KG1 (cell line): ENCODE data around the gene ACAT1.
A peak's percentile ranks its signal among the peaks of the same experiment; 100 is the strongest.
"Not testable (repeated sequence)": the region's sequence is repeated elsewhere in the genome, so short reads cannot be mapped to it uniquely, and the experiment has no call there.

Source experiments
- DNase-seq: peaks from one replicate; lab custom pipeline; 2025; lab: John Stamatoyannopoulos, UW

ACAT1 gene

DNA sequence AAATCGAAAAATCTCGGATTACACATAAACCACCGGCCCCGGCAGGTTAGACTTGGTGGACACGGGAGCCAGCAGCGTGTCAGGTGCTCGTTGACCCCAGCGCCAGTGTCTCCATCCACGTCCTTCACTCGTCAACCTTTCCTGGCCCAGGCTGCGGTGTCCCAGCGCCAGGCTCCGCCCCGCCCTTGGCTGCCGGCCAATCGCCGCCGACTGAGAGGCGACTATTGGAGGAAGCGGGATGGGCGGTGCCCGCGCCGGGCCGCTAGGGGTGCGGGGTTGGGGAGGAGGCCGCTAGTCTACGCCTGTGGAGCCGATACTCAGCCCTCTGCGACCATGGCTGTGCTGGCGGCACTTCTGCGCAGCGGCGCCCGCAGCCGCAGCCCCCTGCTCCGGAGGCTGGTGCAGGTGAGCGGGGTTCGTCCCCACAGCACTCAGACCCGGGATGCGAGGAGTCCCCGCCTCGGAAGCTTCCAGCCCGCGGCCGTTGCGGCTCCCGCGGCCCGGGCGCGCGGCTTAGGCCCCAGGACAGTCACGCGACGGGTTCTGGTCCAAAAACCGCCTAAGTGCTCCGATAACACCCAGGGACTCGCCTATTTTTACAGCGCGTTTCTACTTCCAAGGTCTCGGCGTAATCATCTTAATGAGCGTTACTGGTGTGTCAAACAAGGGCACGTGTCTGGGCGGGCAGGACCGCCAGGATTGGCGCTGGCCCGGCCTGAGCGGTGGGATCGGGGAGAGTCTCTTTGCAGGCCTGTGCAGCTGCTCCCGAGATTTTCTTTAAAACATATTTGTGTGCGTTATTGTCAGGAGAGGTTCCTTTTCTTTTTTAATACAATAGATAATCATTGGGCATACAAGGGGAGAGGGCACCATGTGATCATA lies at the start of gene ACAT1:
TSS of gene ACAT1 (plus strand) at position 294 of the 882 bp plus-strand sequence. CDS start at position 334, 40 bp downstream.
- DNase-seq = peak; percentile 98

DNA sequence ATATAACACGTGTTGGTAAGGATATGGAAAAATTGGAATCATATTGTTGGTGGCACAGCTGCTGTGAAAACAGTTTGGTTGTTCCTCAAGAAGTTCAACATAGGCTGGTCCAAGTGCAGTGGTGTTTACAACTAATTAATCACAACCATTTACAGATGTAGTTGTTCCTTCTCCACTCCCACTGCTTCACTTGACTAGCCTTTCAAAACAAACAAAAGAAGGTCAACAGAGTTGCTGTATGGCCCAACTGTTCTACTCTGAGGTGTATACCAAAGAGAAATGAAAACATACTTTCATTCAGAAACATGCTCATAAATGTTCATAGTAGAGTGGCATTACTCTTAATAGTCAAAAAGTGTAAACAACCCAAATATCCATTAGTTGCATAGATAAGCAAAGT lies 36.6 kb upstream of the ACAT1 start:
- no peak for DNase-seq

DNA sequence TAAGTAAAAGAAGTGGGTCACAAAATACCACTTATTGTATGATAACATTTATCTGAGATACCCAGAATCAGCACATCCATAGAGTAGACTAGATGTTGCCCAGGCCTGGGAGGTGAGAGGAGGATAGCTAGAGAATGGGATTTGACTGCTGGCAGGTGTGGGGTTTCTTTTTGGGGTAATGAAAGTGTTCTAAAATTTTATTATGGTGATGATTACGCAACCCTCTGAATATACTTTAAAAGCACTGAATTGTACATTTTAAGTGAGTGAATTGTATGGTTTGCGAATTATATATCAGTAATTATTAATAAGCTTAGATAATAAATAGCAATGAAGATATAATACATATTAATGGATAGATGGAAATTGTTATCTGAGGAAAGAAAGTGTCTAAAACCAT lies 35.7 kb upstream of the ACAT1 start:
- DNase-seq = no peak

DNA sequence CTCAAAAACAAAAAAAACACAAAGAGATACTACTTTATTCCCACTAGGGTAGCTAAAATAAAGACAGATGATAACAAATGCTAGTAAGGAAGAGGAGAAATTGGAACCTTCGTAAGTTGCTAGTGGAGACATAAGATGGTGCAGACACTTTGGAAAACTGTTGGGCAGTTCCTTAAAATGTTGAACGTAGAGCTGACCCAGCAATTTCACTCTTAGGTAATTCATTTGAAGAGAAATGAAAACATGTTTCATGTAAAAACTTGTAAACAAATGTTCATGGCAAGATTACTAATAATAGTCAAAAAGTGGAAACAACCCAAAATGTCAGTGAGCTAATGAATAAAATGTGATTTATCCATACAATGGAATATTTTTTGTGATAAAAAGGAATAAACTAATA lies 29.2 kb upstream of the ACAT1 start:
- no peak for DNase-seq

DNA sequence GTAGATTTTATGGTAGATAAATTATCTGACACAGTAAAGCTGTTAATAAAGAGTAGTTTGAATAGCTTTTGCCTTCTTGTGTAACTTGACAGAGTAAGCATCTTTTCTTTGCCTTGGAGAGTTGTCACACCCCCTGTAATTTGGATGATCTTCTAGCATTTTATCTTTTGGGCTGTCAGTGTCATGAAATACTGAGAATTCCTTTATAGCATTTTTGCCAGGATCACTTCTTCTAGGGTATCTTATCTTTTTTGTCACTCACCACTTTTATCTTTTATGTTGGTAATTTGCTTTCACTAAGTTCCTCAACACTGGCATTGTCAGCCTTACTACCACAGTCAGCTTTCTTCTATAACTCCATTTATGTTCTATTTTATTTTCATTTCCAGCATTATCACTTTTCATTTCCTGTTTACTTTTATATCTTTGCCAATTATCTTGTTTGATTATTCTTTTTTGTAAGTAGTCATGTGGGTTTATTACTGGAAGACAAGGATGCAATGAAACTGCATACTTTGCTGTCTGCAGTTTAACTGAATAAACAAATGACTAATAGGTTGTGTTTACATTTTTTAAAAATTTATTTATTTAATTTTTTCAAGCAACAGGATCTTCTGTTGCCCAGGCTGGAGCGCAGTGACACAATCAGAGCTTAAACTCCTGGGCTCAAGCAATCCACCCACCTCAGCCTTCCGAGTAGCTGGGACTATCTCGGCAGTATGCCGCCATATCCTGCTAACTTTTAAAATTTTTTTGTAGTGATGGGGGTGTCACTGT lies 28.1 kb upstream of the ACAT1 start:
- no peak for DNase-seq

DNA sequence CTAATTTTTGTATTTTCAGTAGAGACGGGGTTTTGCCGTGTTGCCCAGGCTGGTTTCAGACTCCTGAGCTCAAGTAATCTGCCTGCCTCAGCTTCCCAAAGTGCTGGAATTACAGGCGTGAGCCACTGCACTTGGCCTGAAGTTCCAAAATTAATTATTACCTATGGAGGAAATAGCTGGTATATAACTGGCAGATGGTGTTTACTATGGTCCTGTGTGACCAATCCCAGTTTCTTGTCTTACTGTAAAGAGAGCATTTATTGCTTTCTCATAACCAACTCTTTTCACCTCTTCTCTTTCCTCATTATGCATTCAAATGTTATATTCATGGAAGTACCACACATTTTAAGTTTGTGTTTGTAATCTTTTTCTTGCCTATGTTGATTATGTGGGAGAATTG lies 24.2 kb upstream of the ACAT1 start:
- DNase-seq = no peak

DNA sequence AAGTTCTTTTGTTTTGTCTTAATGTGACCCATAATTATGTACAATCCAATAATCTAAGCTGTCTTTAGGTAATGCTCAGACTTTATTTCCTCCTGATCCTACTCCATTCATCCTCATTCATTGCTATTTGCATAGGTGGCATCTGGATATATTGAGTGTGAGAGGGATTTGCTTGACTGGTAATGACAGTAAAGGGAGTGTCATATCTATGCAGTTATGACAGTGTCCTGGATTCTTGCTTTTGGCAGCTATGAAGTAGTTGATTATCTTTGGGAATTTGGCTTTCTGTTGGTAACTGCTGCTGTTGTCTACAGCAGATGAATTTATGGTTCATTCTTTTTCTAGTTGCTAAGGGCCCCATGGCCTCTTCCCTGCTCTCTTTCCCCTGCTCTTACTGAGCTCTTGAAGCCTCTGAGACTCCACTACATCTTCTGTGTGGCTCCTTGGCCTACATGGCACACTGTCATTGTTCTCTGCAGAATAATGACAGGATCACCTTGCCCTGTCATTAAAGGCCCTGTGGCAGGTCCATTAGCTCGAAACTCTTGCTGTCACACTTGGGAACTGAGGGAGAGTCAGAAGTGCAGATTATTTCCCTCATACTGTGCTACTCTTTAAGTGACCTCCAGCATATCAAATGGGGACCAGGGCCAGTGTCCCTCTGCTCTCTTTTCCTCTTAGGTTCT lies 20.1 kb upstream of the ACAT1 start:
- no peak for DNase-seq

DNA sequence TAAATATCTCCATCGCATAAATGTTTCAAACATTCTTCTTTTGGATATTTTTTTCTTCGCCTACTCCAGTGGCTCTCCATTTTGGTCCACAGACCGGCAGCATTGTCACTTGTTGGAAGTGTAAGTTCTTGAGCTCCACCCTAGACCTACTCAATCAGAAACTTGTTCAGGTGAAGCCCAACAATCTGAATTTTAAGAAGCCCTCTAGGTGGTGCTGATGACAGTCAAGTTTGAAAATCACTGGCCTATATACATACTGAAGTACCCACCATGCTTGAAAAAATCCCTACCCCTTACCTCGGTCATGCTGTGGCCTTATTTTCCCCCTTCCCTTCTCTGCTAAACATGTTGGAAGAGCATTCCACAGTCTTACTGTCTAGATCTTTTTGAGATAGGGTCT lies 10.2 kb upstream of the ACAT1 start:
- no peak for DNase-seq

DNA sequence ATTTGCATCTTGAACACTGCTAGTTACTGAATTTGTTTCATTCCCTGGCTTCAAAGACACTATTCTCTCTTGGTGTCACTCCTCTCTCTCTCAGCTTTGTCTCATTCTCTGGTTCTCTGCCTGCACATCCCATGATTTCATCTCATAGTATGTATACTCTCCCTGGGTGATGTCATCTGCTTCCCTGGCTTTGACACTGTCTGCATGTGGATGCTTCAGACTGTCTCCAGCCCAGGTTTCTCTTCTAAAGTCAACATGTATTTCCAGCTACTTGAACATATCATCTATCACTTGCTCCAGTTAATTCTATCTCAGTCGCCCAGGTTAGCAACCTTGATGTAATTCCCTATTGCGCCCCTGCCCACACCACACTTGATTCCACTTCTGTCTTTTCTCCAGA lies 9.3 kb upstream of the ACAT1 start:
- DNase-seq = no peak

DNA sequence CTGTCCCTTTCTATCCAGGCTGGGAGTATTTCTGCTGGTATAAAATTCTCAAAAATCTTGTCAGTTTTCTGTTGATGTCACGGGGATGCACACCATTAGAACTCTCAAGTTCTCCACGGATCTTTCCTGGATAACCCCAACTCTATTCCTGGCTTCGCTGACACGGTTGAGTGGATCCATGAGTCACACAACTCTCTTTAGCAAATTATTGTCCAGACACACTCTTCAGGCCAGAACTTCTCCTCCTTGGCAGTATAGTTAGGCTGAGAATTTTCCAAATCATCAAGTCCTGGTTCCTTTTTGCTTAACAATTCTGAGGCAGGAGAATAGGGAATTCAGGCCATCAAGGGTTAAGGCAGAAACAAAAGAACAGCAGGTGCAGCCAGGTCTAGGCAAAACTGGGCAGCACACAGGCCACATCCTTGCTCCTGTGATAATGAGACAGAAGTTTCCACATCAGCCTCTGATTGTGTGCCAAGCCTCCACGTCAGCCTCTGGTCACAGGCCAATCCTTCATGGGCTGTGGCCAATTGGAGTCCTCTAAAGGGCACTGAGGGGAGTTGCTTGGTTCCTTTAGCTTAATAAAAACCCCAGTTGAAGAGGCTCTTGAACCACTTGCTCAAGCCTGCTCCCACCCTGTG lies 5.7 kb upstream of the ACAT1 start:
- DNase-seq = no peak

DNA sequence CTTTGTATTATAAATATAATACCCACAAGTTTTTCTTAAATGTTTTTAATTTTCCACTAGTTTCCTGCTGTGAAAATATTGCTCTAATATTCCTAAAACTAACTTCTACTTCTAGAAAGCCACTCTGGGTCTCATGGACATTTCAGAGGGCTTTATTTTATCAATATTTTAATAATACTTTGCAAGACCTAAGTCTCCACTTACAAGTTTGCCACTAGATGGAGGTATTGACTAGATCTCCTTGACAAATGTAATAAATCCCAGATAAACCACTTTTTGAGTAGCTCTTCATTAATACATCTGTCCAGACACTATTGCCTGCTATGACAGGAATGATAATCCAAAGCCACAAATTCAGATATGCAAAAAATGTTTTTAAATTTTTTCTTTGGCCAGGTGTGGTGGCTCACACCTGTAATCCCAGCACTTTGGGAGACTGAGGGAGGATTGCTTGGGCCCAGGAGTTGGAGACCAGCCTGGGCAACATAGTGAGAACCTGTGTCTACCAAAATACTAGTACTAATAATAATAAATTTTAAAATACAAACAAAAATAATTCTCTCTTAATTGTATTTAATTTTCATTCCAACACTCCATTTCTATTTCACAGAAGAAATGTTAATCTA lies 3.5 kb upstream of the ACAT1 start:
- DNase-seq = peak; percentile 21

DNA sequence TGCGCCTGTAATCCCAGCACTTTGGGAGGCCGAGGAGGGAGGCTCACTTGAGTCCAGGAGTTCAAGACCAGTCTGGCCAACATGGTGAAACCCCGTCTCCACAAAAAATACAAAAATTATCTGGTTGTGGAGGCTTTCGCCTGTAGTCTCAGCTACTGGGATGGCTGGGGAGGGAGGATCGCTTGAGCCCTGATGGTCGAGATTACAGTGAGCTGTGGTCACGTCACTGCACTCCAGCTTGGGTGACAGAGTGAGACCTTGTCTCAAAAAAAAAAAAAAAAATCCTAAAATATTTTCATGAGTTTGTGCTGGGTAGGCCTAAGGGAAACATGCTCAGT lies 462 bp upstream of the ACAT1 start:
- DNase-seq = not testable (repeated sequence)

DNA sequence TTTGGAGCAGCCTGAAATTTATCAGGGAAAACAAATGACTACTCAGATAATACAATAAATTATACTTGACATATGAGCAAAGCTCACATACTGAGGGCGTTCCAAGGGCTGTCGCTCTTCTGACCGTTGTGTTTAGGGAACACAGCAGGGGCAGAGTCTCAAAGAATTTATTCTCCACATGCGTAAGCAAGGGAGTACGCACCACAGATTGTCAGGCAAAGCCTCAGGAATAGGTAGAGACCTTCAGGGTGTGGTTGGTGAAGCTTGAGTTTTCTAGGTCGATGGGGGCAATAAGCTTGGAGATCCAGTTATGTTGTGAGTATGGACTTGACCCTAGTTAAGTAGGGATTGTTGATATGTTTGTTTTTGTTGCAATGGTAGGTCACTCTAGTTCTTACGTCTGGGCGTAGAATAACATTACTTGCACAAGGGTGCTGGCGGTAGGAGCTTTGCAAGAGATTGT lies 830 bp downstream of the ACAT1 start:
- DNase-seq = no peak

DNA sequence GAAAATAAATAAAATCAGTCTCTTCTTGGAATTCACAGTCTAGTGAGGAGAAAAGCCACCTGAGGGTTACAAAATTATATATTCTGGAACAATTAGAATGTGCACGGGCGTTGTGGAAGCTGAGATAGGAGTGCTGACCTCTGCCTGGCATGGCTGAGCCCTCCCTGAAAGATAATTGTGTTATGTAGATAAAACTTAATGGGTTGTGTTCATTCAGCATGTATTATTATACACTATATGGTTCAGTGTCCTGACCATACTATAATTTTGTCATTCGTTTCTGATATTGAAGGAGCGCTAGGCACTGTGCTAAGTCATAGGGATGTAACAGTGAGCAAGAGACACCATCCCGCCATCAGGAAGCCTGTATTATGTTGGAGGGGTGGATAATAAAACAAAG lies 3.7 kb downstream of the ACAT1 start:
- no peak for DNase-seq

DNA sequence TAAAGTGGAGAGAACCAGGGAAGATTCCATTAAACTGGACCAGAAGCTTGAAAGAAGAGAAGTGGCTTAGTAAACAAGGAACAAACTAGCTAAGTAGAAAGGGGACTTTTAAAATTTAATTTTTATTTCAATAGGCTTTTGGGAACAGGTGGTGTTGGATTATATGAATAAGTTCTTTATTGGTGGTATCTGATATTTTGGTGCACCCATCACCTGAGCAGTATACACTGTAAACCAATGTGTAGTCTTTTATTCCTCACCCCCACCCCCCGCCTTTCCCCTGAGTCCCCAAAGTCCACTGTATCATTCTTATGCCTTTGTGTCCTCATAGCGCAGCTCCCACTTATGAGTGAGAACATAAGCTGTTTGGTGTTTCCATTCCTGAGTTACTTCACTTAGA lies 7.4 kb downstream of the ACAT1 start:
- DNase-seq = no peak

DNA sequence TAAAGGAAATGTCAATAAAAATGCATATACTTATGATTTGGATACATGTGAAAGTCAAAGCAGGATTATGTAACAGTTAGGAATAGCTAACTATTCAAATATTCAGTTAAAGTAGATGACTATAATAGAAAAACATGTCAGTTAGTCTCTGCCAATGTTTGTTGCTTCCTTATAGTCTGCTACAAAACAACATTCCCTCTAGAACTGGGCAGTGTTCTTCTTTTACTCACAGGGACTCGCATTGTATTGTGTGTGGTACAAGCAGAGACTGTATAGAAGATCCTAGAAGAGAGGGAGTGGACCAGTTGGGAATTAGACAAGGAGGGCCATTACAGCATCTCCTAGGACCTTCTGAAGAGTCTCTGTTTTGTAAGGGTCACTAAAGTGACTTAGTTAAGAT lies 10.6 kb downstream of the ACAT1 start:
- no peak for DNase-seq

DNA sequence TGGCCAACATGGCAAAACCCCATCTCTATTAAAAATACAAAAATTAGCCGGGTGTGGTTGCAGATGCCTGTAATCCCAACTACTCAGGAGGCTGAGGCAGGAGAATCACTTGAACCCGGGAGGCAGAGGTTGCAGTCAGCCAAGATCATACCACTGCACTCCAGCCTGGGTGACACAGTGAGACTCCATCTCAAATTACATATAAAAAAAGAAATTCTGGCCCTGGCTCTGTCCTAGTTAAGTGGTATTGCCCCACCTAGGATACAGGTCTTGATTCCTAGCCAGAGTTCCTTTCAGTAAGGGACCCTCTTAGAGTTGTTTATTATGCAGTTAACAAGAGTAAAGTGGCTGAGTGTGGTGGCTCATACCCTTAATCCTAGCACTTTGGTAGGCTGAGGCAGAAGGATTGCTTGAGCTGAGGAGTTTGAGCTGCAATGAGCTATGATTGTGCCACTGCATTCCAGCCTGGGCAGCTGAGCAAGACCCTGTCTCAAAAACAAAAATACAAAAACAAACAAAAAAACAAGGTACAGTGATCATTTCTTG lies 11.7 kb downstream of the ACAT1 start:
- DNase-seq = not testable (repeated sequence)

DNA sequence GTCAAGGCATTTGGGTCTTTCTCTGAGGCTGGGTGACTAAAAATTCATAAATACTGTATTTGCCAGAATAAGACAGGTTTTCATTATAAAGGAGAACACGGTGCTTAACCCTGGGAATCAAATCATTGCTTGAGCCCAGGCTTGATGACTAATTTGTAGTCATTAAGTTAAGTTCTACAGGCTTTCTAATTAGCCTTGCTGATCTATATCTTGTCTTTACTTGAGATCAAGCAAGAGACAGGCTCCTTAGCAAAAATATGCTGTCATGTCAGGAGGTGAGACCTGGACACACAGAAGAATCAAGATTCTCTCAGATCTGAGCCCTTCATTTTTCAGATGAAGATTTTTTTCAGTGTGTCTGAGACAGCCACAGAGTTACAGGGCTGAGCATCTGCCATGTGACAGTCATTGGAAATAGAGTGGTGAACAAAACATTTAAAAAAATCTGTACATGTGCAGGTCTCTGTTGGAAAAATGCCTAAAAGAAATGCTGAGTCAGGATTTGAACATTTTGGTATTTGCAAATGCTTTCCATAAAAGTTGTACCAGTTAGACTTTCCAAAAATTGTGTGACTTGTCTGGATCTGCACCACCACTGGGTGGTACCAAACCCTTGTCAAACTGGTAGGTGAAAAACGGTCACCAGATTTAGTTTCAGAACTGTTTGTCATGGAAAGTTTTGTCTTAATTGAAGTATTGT lies 14.6 kb downstream of the ACAT1 start:
- no peak for DNase-seq

DNA sequence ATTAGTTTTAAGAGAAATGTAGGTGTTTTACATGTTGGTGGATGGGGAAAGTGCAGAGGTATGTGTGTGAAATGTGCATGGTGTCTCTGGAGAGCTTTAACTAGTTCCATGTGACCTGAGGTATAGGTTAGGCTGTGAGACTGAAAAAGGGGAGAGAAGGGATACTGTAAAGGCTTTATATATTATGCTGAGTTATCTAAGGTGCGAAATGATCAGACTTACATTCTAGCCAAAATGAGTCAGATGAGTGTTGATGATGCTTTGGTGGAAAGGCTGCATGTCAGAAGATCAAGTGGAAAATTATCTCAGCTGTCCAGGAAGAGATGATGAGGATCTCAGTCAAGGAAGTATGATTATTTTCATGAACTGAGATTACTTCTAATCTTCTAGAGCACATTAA lies 15.8 kb downstream of the ACAT1 start:
- DNase-seq = no peak

DNA sequence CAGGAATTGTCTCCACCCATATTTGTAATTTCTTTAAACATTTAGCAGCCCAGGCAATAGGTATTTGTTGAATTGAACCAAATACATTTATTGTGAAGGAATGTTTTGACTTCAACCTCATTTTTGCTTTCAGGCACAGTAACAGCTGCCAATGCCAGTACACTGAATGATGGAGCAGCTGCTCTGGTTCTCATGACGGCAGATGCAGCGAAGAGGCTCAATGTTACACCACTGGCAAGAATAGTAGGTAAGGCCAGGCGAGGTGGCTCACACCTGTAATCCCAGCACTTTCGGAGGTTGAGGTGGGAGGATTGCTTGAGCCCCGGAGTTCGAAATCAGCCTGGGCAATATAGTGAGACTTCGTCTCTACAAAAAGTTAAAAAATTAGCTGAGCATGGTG lies 20.9 kb downstream of the ACAT1 start:
- DNase-seq = no peak

DNA sequence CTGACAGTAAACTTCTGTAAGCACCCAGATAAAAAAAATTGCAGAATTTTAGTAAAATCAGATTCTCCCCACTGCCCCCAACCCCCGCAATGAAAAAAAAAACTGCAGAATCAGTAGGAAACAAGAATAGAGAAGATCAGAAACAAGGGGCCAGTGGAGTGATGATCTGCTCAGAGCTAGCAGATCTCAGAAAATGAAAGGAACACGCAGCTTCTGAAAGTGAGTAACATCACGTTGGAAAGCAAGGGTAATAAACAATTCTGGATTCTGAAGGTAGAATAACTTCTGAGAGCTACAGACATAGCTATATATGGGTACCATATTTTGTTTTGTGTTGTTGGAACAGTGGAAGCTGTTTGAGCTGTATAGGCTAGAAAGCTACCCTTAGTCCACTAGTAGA lies 23.2 kb downstream of the ACAT1 start:
- DNase-seq = no peak
